SK-N-SH (cell line): ENCODE data around the gene TMEM169. TPM values are rescaled to one million over a fixed set of nuclear protein-coding genes. Genes with fewer than 3 reads are reported as not detected.

Experiments used
- CTCF ChIA-PET: fragments of 300-600, 350-600 bp; formaldehyde crosslinking; extraction: SDS; loops from one replicate; lab custom pipeline; 2021; lab: Yijun Ruan, JAX
- POLR2A ChIA-PET: fragments of 350-600 bp; sonication (Branson Sonifier 250); formaldehyde crosslinking; extraction: SDS; loops from one replicate; lab custom pipeline; 2020; ENCODE audit warnings: antibody characterized with exemption, inconsistent platforms; lab: Yijun Ruan, JAX
- DNase-seq: peaks from one replicate; pipeline ENCODE4 v3.0.0; 2012
- H2AFZ ChIP-seq: fragments of 200-600 bp; sonication (generic); 2 replicates; pipeline ENCODE4 v1.8.1; 2016; ENCODE audit warnings: antibody characterized with exemption, mild to moderate bottlenecking, low read depth
- H3F3A ChIP-seq: fragments of 200-600 bp; sonication (generic); replicated peaks from 2 replicates; pipeline ENCODE3; 2016; ENCODE audit warnings: antibody characterized with exemption, mild to moderate bottlenecking; ENCODE audit not compliant: insufficient read depth
- H3K27ac ChIP-seq, 2 experiments: fragments of 200-500 bp in 1 of 2; fragments of 200-600 bp in 1 of 2; sonication (Bioruptor generic) in 1 of 2; sonication (generic), shearing (Covaris generic) in 1 of 2; 2 replicates each; pipeline versions ENCODE4 v1.5.1 to v1.6.1; 2014 to 2016; ENCODE audit warnings: low read depth in 2 of 2, inconsistent platforms in 1 of 2, low read length in 1 of 2, mild to moderate bottlenecking in 1 of 2, mixed read lengths in 1 of 2
- H3K27me3 ChIP-seq: fragments of 200-600 bp; sonication (generic), shearing (Covaris generic); 2 replicates; pipeline ENCODE4 v1.6.1; 2016; ENCODE audit warnings: mixed run types; ENCODE audit not compliant: insufficient read depth
- H3K36me3 ChIP-seq, 2 experiments: fragments of 200-500 bp in 1 of 2; fragments of 200-600 bp in 1 of 2; sonication (Bioruptor generic) in 1 of 2; sonication (generic) in 1 of 2; replicated peaks in 1 of 2; 2 replicates each; pipeline versions ENCODE3 to v1.5.1; 2014 to 2016; ENCODE audit warnings: low read length in 1 of 2, mild to moderate bottlenecking in 1 of 2; ENCODE audit not compliant: insufficient read depth in 2 of 2, control insufficient read depth in 1 of 2
- H3K4me1 ChIP-seq, 2 experiments: fragments of 200-500 bp in 1 of 2; fragments of 200-600 bp in 1 of 2; sonication (Bioruptor generic) in 1 of 2; sonication (generic), shearing (Covaris generic) in 1 of 2; 2 replicates each; pipeline versions ENCODE4 v1.5.1 to v1.6.1; 2014 to 2016; ENCODE audit warnings: low read depth in 1 of 2, low read length in 1 of 2, mixed run types in 1 of 2; ENCODE audit not compliant: insufficient read depth in 2 of 2, control insufficient read depth in 1 of 2
- H3K4me2 ChIP-seq: fragments of 200-600 bp; sonication (generic), shearing (Covaris generic); 2 replicates; pipeline ENCODE4 v1.6.1; 2017; ENCODE audit warnings: mixed run types
- H3K4me3 ChIP-seq, 2 experiments: fragments of 200-500 bp in 1 of 2; fragments of 200-600 bp in 1 of 2; sonication (Bioruptor generic) in 1 of 2; sonication (generic), shearing (Covaris generic) in 1 of 2; 2 replicates each; pipeline versions ENCODE4 v1.5.1 to v1.8.1; 2014 to 2016; ENCODE audit warnings: low read depth in 2 of 2, inconsistent platforms in 1 of 2, low read length in 1 of 2, mild to moderate bottlenecking in 1 of 2, mixed read lengths in 1 of 2, moderate library complexity in 1 of 2
- H3K79me2 ChIP-seq: fragments of 200-600 bp; sonication (generic); 2 replicates; pipeline ENCODE4 v1.8.1; 2017; ENCODE audit warnings: mild to moderate bottlenecking; ENCODE audit not compliant: insufficient read depth
- H3K9ac ChIP-seq: fragments of 200-600 bp; sonication (generic); 2 replicates; pipeline ENCODE4 v1.6.1; 2017; ENCODE audit warnings: mixed run types
- H3K9me2 ChIP-seq: fragments of 200-600 bp; sonication (generic); 2 replicates; pipeline ENCODE4 v1.6.1; 2017; ENCODE audit warnings: mixed run types
- H3K9me3 ChIP-seq: fragments of 200-600 bp; sonication (generic); 2 replicates; pipeline ENCODE4 v1.6.1; 2017; ENCODE audit warnings: mixed run types, mild to moderate bottlenecking, moderate library complexity
- H4K20me1 ChIP-seq: fragments of 200-600 bp; sonication (generic); 2 replicates; pipeline ENCODE4 v1.6.1; 2017; ENCODE audit warnings: mild to moderate bottlenecking, mixed run types; ENCODE audit not compliant: insufficient read depth
- EP300 ChIP-seq, 2 experiments: IDR thresholded peaks; 2 replicates each; pipeline versions ENCODE4 v1.4.0 to v1.6.1; 2012; ENCODE audit warnings: borderline replicate concordance in 1 of 2, low read depth in 1 of 2, low read length in 1 of 2
- EZH2phosphoT487 ChIP-seq: fragments of 200-600 bp; sonication (generic); IDR thresholded peaks from 2 replicates; pipeline ENCODE4 v1.6.1; 2017; ENCODE audit warnings: low read depth, mixed run types, mild to moderate bottlenecking, antibody characterized with exemption, moderate library complexity, borderline replicate concordance
- FOSL2 ChIP-seq: IDR thresholded peaks from 2 replicates; pipeline ENCODE4 v1.4.0; 2012; ENCODE audit warnings: low read depth, mild to moderate bottlenecking, moderate library complexity, borderline replicate concordance
- FOXJ3 ChIP-seq: sonication (generic); formaldehyde crosslinking; IDR thresholded peaks from 2 replicates; pipeline ENCODE4 v1.5.1; 2020; ENCODE audit warnings: mild to moderate bottlenecking, missing genetic modification reagents
- FOXM1 ChIP-seq: IDR thresholded peaks from 2 replicates; pipeline ENCODE4 v1.4.0; 2012; ENCODE audit warnings: low read depth, mild to moderate bottlenecking
- MEF2A ChIP-seq: IDR thresholded peaks from 2 replicates; pipeline ENCODE4 v1.4.0; 2012; ENCODE audit warnings: low read depth, borderline replicate concordance
- MXI1 ChIP-seq: IDR thresholded peaks from 2 replicates; pipeline ENCODE4 v1.6.1; 2012; ENCODE audit warnings: mild to moderate bottlenecking, low read depth, low read length, improper control_type of control experiment
- NRF1 ChIP-seq: IDR thresholded peaks from 2 replicates; pipeline ENCODE4 v1.6.1; 2012; ENCODE audit warnings: low read depth, mild to moderate bottlenecking, low read length
- POLR2AphosphoS5 ChIP-seq: IDR thresholded peaks from 2 replicates; pipeline ENCODE4 v1.6.1; 2012; ENCODE audit warnings: low read depth, low read length
- RCOR1 ChIP-seq: fragments of 150-350 bp; IDR thresholded peaks from 2 replicates; pipeline ENCODE4 v1.6.1; 2017; ENCODE audit warnings: antibody characterized with exemption, low read length
- WGBS: methylation state at CpG from one replicate; pipeline ENCODE4 v1.1.6; 2017; ENCODE audit warnings: low lambda C conversion rate; 5-methylcytosine and 5-hydroxymethylcytosine counted together
- polyA plus RNA-seq, 3 experiments: library from polyadenylated mRNA; depleted of rRNA; stranded (reverse); fragments of >200 nt; gene quantifications; 2 replicates each; pipeline ENCODE4 v1.2.3, GENCODE V29; 2012
- TF ChIP-seq, protein P1 (sequence below): IDR thresholded peaks from 2 replicates; pipeline ENCODE4 v1.4.0; 2012; ENCODE audit warnings: low read depth, borderline replicate concordance
- TF ChIP-seq, protein P2 (sequence below): fragments of 150-350 bp; IDR thresholded peaks from 2 replicates; pipeline ENCODE4 v1.6.1; 2016; ENCODE audit warnings: mild to moderate bottlenecking, low read depth, low read length
- TF ChIP-seq, protein P3 (sequence below): IDR thresholded peaks from 2 replicates; pipeline ENCODE4 v1.6.1; 2012; ENCODE audit warnings: mild to moderate bottlenecking, low read depth, low read length, moderate library complexity
- TF ChIP-seq, protein P4 (sequence below): IDR thresholded peaks from 2 replicates; pipeline ENCODE4 v1.4.0; 2012; ENCODE audit warnings: low read depth, borderline replicate concordance

The TMEM169 gene
- polyA plus RNA-seq, 1 of the 3 experiments (the other 2 are of a cell fraction): 0.30 TPM

DNA sequence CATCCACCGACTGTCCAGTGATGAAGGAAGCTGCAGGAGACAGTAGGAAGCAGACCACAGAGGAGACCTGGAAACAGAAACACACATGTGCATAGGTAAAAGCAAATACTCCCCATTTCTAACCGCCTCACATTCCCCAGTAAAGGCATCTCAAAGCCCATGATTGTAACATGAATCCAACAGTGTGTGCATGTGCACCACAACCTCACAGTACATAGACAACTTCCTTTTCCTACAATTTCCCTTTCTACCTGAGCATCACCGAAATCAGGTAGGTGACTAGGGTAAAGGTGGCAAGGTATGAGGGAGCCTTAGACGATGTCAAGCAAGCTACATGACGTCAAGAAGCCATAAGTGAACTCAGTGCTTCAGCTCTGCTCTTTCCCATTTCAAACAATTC is 37.8 kb upstream of the TMEM169 start (continued):
- no peak for TF ChIP-seq EP300 (IDR thresholded peaks at IDR 0.05; ENCODE audit: borderline replicate concordance in 1 of 2, low read depth in 1 of 2, low read length in 1 of 2)
- TF ChIP-seq, protein P1, sequence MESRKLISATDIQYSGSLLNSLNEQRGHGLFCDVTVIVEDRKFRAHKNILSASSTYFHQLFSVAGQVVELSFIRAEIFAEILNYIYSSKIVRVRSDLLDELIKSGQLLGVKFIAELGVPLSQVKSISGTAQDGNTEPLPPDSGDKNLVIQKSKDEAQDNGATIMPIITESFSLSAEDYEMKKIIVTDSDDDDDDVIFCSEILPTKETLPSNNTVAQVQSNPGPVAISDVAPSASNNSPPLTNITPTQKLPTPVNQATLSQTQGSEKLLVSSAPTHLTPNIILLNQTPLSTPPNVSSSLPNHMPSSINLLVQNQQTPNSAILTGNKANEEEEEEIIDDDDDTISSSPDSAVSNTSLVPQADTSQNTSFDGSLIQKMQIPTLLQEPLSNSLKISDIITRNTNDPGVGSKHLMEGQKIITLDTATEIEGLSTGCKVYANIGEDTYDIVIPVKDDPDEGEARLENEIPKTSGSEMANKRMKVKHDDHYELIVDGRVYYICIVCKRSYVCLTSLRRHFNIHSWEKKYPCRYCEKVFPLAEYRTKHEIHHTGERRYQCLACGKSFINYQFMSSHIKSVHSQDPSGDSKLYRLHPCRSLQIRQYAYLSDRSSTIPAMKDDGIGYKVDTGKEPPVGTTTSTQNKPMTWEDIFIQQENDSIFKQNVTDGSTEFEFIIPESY: no peak
- TF ChIP-seq MEF2A: no peak
- TF ChIP-seq RCOR1: no peak

DNA sequence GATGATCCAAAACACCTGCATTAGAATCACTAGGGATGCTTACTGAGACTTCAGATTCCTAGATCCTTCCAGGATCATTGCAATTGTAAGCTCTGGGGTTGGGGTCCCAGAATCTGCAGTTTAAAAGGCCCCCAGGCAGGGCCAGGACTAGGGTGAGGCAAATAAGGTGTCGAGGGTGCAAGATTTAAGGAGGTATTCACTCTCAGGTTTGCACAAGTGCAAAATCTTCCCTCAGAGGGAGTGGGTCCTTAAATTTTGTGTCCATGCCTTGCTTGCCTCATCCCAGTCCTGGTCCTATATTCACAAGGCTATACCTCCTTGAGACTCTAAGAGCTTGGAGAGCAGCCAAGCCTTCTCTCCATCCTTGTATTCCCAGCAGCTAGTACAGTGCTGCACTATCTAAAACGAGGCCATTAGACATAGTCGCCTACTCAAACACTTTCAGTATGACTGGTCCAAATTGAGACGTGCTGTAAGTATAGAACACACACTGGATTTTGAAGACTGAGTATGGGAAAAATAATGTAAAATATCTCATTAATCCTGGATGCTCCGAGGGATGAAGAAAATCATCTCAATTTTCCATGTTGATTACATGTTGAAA is 36.7 kb upstream of the TMEM169 start:
- CTCF ChIA-PET: interaction anchor here (1.1 to 3.1 kb wide), 5 partner anchors 10 to 65 kb away, joined by 3 to 23 read pairs (median 3); no protein-coding TSS in a partner anchor
- Histone ChIP-seq H4K20me1 (no peaks in the 10 kb centered on the region), H3K4me3 (no peak overlapping the region), H3K79me2 (no peaks in the 10 kb centered on the region), H3K9me2 (no peaks in the 10 kb centered on the region), H3F3A (no peaks in the 10 kb centered on the region), H3K36me3 (peaks cover 4 to 9% of the 10 kb centered on the region in 2 experiments), H3K9ac (no peak overlapping the region), H3K27me3 (no peaks in the 10 kb centered on the region), H3K27ac (no peak overlapping the region), H2AFZ (no peak overlapping the region), H3K4me1 (no peaks in the 10 kb centered on the region), H3K4me2 (no peak overlapping the region), H3K9me3 (no peaks in the 10 kb centered on the region)
- DNase-seq: no peak
- TF ChIP-seq MEF2A (no peak), FOXM1 (no peak), FOSL2 (no peak), EZH2phosphoT487 (no peak), POLR2AphosphoS5 (no peak), NRF1 (no peak), MXI1 (no peak), FOXJ3 (CRISPR knock-in tag) (no peak)
- TF ChIP-seq, protein P2, sequence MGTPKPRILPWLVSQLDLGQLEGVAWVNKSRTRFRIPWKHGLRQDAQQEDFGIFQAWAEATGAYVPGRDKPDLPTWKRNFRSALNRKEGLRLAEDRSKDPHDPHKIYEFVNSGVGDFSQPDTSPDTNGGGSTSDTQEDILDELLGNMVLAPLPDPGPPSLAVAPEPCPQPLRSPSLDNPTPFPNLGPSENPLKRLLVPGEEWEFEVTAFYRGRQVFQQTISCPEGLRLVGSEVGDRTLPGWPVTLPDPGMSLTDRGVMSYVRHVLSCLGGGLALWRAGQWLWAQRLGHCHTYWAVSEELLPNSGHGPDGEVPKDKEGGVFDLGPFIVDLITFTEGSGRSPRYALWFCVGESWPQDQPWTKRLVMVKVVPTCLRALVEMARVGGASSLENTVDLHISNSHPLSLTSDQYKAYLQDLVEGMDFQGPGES: no peak
- TF ChIP-seq, protein P3, sequence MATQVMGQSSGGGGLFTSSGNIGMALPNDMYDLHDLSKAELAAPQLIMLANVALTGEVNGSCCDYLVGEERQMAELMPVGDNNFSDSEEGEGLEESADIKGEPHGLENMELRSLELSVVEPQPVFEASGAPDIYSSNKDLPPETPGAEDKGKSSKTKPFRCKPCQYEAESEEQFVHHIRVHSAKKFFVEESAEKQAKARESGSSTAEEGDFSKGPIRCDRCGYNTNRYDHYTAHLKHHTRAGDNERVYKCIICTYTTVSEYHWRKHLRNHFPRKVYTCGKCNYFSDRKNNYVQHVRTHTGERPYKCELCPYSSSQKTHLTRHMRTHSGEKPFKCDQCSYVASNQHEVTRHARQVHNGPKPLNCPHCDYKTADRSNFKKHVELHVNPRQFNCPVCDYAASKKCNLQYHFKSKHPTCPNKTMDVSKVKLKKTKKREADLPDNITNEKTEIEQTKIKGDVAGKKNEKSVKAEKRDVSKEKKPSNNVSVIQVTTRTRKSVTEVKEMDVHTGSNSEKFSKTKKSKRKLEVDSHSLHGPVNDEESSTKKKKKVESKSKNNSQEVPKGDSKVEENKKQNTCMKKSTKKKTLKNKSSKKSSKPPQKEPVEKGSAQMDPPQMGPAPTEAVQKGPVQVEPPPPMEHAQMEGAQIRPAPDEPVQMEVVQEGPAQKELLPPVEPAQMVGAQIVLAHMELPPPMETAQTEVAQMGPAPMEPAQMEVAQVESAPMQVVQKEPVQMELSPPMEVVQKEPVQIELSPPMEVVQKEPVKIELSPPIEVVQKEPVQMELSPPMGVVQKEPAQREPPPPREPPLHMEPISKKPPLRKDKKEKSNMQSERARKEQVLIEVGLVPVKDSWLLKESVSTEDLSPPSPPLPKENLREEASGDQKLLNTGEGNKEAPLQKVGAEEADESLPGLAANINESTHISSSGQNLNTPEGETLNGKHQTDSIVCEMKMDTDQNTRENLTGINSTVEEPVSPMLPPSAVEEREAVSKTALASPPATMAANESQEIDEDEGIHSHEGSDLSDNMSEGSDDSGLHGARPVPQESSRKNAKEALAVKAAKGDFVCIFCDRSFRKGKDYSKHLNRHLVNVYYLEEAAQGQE: no peak
- TF ChIP-seq, protein P4, sequence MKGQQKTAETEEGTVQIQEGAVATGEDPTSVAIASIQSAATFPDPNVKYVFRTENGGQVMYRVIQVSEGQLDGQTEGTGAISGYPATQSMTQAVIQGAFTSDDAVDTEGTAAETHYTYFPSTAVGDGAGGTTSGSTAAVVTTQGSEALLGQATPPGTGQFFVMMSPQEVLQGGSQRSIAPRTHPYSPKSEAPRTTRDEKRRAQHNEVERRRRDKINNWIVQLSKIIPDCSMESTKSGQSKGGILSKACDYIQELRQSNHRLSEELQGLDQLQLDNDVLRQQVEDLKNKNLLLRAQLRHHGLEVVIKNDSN: no peak
- POLR2A ChIA-PET: no interaction called here
- WGBS: 80% methylated on average over 5 of the region's 5 CpGs
